ENCODE measurements around the gene CMTR2. TPM values are rescaled to one million over a fixed set of nuclear protein-coding genes. Genes with fewer than 3 reads are reported as not detected.

The CMTR2 gene
- total RNA-seq, 1 experiment from 2014 or later: 26.8 TPM

DNA sequence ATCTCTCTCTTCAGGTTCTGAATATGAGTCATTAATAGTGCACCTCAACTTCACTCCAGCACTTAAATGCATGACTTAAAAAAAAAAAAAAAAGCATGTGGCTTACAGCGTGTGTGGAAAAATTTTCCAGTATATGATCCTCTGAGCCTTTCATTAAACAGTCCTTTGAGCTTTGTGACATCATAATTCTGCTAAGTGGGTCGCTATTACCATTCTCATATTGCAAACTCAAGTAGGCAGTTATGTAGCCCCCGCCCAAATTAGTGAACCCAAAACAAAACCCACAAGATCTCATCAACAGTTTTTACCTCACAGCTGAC is 672 bp downstream of the CMTR2 start:
- DNase-seq (ENCODE audit: low read depth, low spot score): no peak
- no peak for ATAC-seq

More for the DNA sequence above, 672 bp downstream of the CMTR2 start:
- peak overlapping the region; percentile 88 for H3K27ac ChIP-seq (ENCODE audit: low read depth, low read length)
- CTCF ChIA-PET: interaction anchor here (1.8 kb wide), 1 partner anchor 23 kb away, joined by 12 read pairs; no protein-coding TSS in a partner anchor
- peaks cover 13 to 21% of the 10 kb centered on the region in 2 experiments; a peak in 3 of 4 replicates for H3K36me3 ChIP-seq (ENCODE audit: control insufficient read depth in 1 of 2, insufficient read depth in 2 of 2, low read length in 2 of 2)
- TF ChIP-seq SP1 (IDR thresholded peaks at IDR 0.05; ENCODE audit: low read depth) (no peak), YY1 (IDR thresholded peaks at IDR 0.05; ENCODE audit: extremely low read depth, insufficient replicate concordance, low read depth, low read length) (no peak), POLR2AphosphoS5 (IDR thresholded peaks at IDR 0.05; ENCODE audit: low read depth, low read length) (no peak), EZH2 (IDR thresholded peaks at IDR 0.05) (no peak), ZFX (IDR thresholded peaks at IDR 0.05) (no peak), MAX (IDR thresholded peaks at IDR 0.05) (no peak), TCF7L2 (IDR thresholded peaks at IDR 0.05; ENCODE audit: borderline replicate concordance, extremely low read depth, insufficient read depth, insufficient read length) (no peak), SRF (IDR thresholded peaks at IDR 0.05; ENCODE audit: low read depth) (no peak), ZNF274 (IDR thresholded peaks at IDR 0.05; ENCODE audit: low read depth, low read length) (no peak), ZBTB33 (IDR thresholded peaks at IDR 0.05; ENCODE audit: extremely low read depth, insufficient replicate concordance, low read length) (no peak), REST (IDR thresholded peaks at IDR 0.05; ENCODE audit: low read depth) (no peak), JUND (IDR thresholded peaks at IDR 0.05) (no peak), RAD21 (IDR thresholded peaks at IDR 0.05; ENCODE audit: low read depth) (no peak), EZH2phosphoT487 (IDR thresholded peaks at IDR 0.05; ENCODE audit: borderline replicate concordance) (no peak), POLR2A (IDR thresholded peaks at IDR 0.05; ENCODE audit: borderline replicate concordance, extremely low read depth, insufficient read depth, insufficient read length) (no peak), CBX3 (IDR thresholded peaks at IDR 0.05; ENCODE audit: low read depth) (no peak), ELF1 (IDR thresholded peaks at IDR 0.05; ENCODE audit: borderline replicate concordance, low read depth) (no peak)
- TF ChIP-seq, protein P1, sequence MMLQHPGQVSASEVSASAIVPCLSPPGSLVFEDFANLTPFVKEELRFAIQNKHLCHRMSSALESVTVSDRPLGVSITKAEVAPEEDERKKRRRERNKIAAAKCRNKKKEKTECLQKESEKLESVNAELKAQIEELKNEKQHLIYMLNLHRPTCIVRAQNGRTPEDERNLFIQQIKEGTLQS (IDR thresholded peaks at IDR 0.05): no peak
- H3K79me2 ChIP-seq (ENCODE audit: insufficient read depth, low read length): peaks cover 39% of the 10 kb centered on the region
- POLR2A ChIA-PET: no interaction called here
- H3K4me1 ChIP-seq (ENCODE audit: control insufficient read depth in 1 of 2, insufficient read depth in 2 of 2, low read length in 2 of 2): peaks cover 10 to 15% of the 10 kb centered on the region in 2 experiments; a peak in 3 of 4 replicates
- H3K27me3 ChIP-seq (ENCODE audit: insufficient read depth, low read length): no peaks in the 10 kb centered on the region
- no peak overlapping the region for H2AFZ ChIP-seq (ENCODE audit: low read depth, low read length, poor library complexity, severe bottlenecking)
- H3K9me2 ChIP-seq (ENCODE audit: insufficient read depth): no peaks in the 10 kb centered on the region
- H3K9ac ChIP-seq (ENCODE audit: low read length): peak overlapping the region; percentile 92
- H3K9me3 ChIP-seq (ENCODE audit: control insufficient read depth in 1 of 2, insufficient read depth in 1 of 2, low read depth in 1 of 2, low read length in 2 of 2): no peaks in the 10 kb centered on the region
- no TSS peak for BruUV-seq (replicated peaks)
- RAD21 ChIA-PET (ENCODE audit: low non-redundant PET in 1 of 2, low total read pairs in 2 of 2, uncharacterized antibody in 2 of 2, unreplicated experiment in 2 of 2): no interaction called here
- H3K4me3 ChIP-seq (replicated peaks in 1 of 2; ENCODE audit: low read depth in 1 of 2, low read length in 2 of 2): peak overlapping the region; percentile 77 to 84
- intact Hi-C loops (cut with micrococcal nuclease): no loop called here
- H3K4me2 ChIP-seq (ENCODE audit: low read length): peak overlapping the region; percentile 90
- H4K20me1 ChIP-seq (ENCODE audit: insufficient read depth): no peaks in the 10 kb centered on the region

All from HCT116 (cell line).